CD8-positive, alpha-beta memory T cell (primary cell): Measurements from ENCODE around the gene LRGUK. TPM values are rescaled to one million over a fixed set of nuclear protein-coding genes. Genes with fewer than 3 reads are reported as not detected.

ENCODE experiments used
- CTCF ChIA-PET: fragments of 350-600 bp; sonication (Branson Sonifier 250); formaldehyde crosslinking; loops from one replicate; lab custom pipeline; 2021; ENCODE audit warnings: antibody characterized with exemption; lab: Charles Lee
- POLR2A ChIA-PET: fragments of 350-600 bp; sonication (Branson Sonifier 250); formaldehyde crosslinking; loops from one replicate; lab custom pipeline; 2021; ENCODE audit warnings: antibody characterized with exemption; lab: Charles Lee
- DNase-seq, 5 donors: peaks; one replicate each; pipeline versions ENCODE4 v3.0.0 to v3.0.0-alpha.2; 2020 to 2022; ENCODE audit warnings: mixed read lengths in 1 of 5
- H3K27ac ChIP-seq: one replicate; pipeline ENCODE4 v1.7.0; 2013; ENCODE audit warnings: low read depth, mild to moderate bottlenecking, low read length, moderate library complexity
- H3K27me3 ChIP-seq: 2 replicates; pipeline ENCODE4 v1.7.0; 2013; ENCODE audit warnings: low read length, mild to moderate bottlenecking; ENCODE audit not compliant: insufficient read depth, poor library complexity, severe bottlenecking
- H3K36me3 ChIP-seq: 2 replicates; pipeline ENCODE4 v1.7.0; 2013; ENCODE audit warnings: mild to moderate bottlenecking, low read length, moderate library complexity; ENCODE audit not compliant: insufficient read depth
- H3K4me1 ChIP-seq: 2 replicates; pipeline ENCODE4 v1.7.0; 2013; ENCODE audit warnings: mild to moderate bottlenecking, low read length, moderate library complexity; ENCODE audit not compliant: insufficient read depth
- H3K4me3 ChIP-seq: 2 replicates; pipeline ENCODE4 v1.7.0; 2013; ENCODE audit warnings: mild to moderate bottlenecking, low read length
- H3K9me3 ChIP-seq: 2 replicates; pipeline ENCODE4 v1.7.0; 2013; ENCODE audit warnings: mild to moderate bottlenecking, low read length
- H3K27ac Mint-ChIP-seq, 8 donors: one replicate each; pipeline ENCODE4 v1.8.0; 2020 to 2021; ENCODE audit warnings: mixed read lengths in 8 of 8, mild to moderate bottlenecking in 6 of 8, inconsistent platforms in 3 of 8, moderate library complexity in 3 of 8
- H3K27me3 Mint-ChIP-seq, 2 donors: one replicate each; pipeline ENCODE4 v1.8.0; 2020 to 2021; ENCODE audit warnings: mixed read lengths in 2 of 2, mild to moderate bottlenecking in 1 of 2, moderate library complexity in 1 of 2
- H3K36me3 Mint-ChIP-seq, 3 donors: one replicate each; pipeline ENCODE4 v1.8.0; 2020 to 2021; ENCODE audit warnings: mixed read lengths in 3 of 3, inconsistent platforms in 1 of 3, mild to moderate bottlenecking in 1 of 3
- H3K4me1 Mint-ChIP-seq, 3 donors: one replicate each; pipeline ENCODE4 v1.8.0; 2020 to 2021; ENCODE audit warnings: mixed read lengths in 3 of 3, inconsistent platforms in 1 of 3, mild to moderate bottlenecking in 1 of 3
- H3K4me3 Mint-ChIP-seq, 7 donors: one replicate each; pipeline ENCODE4 v1.8.0; 2020 to 2021; ENCODE audit warnings: mixed read lengths in 7 of 7, mild to moderate bottlenecking in 6 of 7, moderate library complexity in 4 of 7, inconsistent platforms in 2 of 7
- H3K9me3 Mint-ChIP-seq, 5 donors: one replicate each; pipeline ENCODE4 v1.8.0; 2020 to 2022; ENCODE audit warnings: mixed read lengths in 5 of 5, mild to moderate bottlenecking in 3 of 5, moderate library complexity in 2 of 5, inconsistent platforms in 1 of 5
- polyA plus RNA-seq: library from polyadenylated mRNA; unstranded; fragments of 300-500 nt; fragmentation: Illumina TruSeq; gene quantifications from one replicate; pipeline ENCODE4 v1.2.3, GENCODE V29; 2021
- total RNA-seq, 2 experiments: library from RNA; stranded (reverse); gene quantifications; one replicate each; pipeline ENCODE4 v1.2.3, GENCODE V29; 2021

The LRGUK gene
- total and polyA plus RNA-seq, 3 experiments from 2014 or later = 0.18 to 0.31 TPM; not detected in 1

DNA sequence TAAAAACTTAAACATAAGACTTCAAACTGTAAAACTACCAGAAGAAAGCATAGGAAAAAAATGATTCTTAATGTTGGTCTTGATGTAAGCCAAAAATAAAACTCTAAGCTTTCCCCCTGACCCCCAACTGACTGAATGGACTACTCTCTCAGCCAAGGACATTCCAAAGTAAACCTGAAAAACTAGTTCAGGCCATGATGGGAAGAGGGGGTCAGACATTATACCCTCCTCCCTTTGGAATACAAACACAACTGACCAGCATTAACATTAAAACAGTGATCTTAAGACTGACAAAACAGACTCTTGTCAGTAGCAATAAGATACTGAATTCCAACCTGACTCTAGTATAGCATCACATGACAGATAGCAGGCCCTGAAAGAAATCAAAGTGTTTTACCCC is 13.5 kb upstream of the LRGUK start:
- Mint-ChIP-seq H3K9me3 (no peaks in the 10 kb centered on the region), H3K36me3 (peaks cover 0 to 5% (median 0%) of the 10 kb centered on the region in 3 donors), H3K27ac (no peak overlapping the region), H3K4me3 (no peak overlapping the region), H3K4me1 (no peaks in the 10 kb centered on the region), H3K27me3 (no peaks in the 10 kb centered on the region)
- Histone ChIP-seq H3K27ac (no peak overlapping the region), H3K4me1 (no peaks in the 10 kb centered on the region), H3K9me3 (no peaks in the 10 kb centered on the region), H3K36me3 (no peaks in the 10 kb centered on the region), H3K4me3 (no peak overlapping the region), H3K27me3 (no peaks in the 10 kb centered on the region)
- ChIA-PET CTCF (no interaction called here), POLR2A (no interaction called here)
- DNase-seq = no peak

GRCh38 chr7:134114992-134115391 is 12.1 kb upstream of the LRGUK start:
- no peak overlapping the region for H3K4me3 Mint-ChIP-seq
- H3K27ac ChIP-seq = no peak overlapping the region
- ChIA-PET POLR2A (no interaction called here), CTCF (no interaction called here)
- H3K4me1 ChIP-seq = no peaks in the 10 kb centered on the region
- no peaks in the 10 kb centered on the region for H3K27me3 ChIP-seq
- H3K9me3 ChIP-seq = no peaks in the 10 kb centered on the region
- H3K9me3 Mint-ChIP-seq = no peaks in the 10 kb centered on the region
- H3K4me1 Mint-ChIP-seq = no peaks in the 10 kb centered on the region
- H3K27me3 Mint-ChIP-seq = no peaks in the 10 kb centered on the region
- no peak overlapping the region for H3K4me3 ChIP-seq
- peaks cover 0 to 5% (median 0%) of the 10 kb centered on the region in 3 donors for H3K36me3 Mint-ChIP-seq
- H3K27ac Mint-ChIP-seq = no peak overlapping the region
- H3K36me3 ChIP-seq = no peaks in the 10 kb centered on the region
- no peak for DNase-seq

- Histone ChIP-seq H3K4me3 (no peak overlapping the region), H3K9me3 (no peaks in the 10 kb centered on the region), H3K27me3 (no peaks in the 10 kb centered on the region), H3K27ac (no peak overlapping the region), H3K4me1 (no peaks in the 10 kb centered on the region), H3K36me3 (no peaks in the 10 kb centered on the region)
- Mint-ChIP-seq H3K36me3 (peaks cover 0 to 5% (median 3%) of the 10 kb centered on the region in 3 donors), H3K27me3 (no peaks in the 10 kb centered on the region), H3K27ac (no peak overlapping the region), H3K4me3 (no peak overlapping the region), H3K4me1 (no peaks in the 10 kb centered on the region), H3K9me3 (no peaks in the 10 kb centered on the region)
- POLR2A ChIA-PET = no interaction called here
- CTCF ChIA-PET = interaction anchor here (0.7 kb wide), 1 partner anchor 21 kb away, joined by 3 read pairs; no protein-coding TSS in a partner anchor
- no peak for DNase-seq
Measured at GRCh38 chr7:134120405-134120804, 6.7 kb upstream of the LRGUK start.

GRCh38 chr7:134121632-134122139 is 5.5 kb upstream of the LRGUK start:
- H3K36me3 Mint-ChIP-seq = peaks cover 0 to 3% (median 2%) of the 10 kb centered on the region in 3 donors
- peaks cover 0 to under 1% of the 10 kb centered on the region in 2 donors for H3K27me3 Mint-ChIP-seq
- ChIA-PET POLR2A (no interaction called here), CTCF (no interaction called here)
- peaks cover 2 to 4% (median 2%) of the 10 kb centered on the region in 3 donors for H3K4me1 Mint-ChIP-seq
- H3K4me1 ChIP-seq = peaks cover under 1% of the 10 kb centered on the region
- no peak overlapping the region for H3K27ac ChIP-seq
- H3K9me3 ChIP-seq = no peaks in the 10 kb centered on the region
- H3K27ac Mint-ChIP-seq = no peak overlapping the region
- no peaks in the 10 kb centered on the region for H3K9me3 Mint-ChIP-seq
- no peak overlapping the region for H3K4me3 ChIP-seq
- no peak for DNase-seq
- H3K27me3 ChIP-seq = no peaks in the 10 kb centered on the region
- no peak overlapping the region for H3K4me3 Mint-ChIP-seq
- no peaks in the 10 kb centered on the region for H3K36me3 ChIP-seq

- Histone ChIP-seq H3K36me3 (no peaks in the 10 kb centered on the region), H3K27me3 (peaks cover 7% of the 10 kb centered on the region), H3K4me3 (no peak overlapping the region), H3K27ac (no peak overlapping the region), H3K9me3 (no peaks in the 10 kb centered on the region), H3K4me1 (peaks cover 9% of the 10 kb centered on the region)
- H3K4me3 Mint-ChIP-seq = no peak overlapping the region
- peaks cover 0 to 3% (median 1%) of the 10 kb centered on the region in 3 donors for H3K36me3 Mint-ChIP-seq
- peaks cover 12 to 16% (median 15%) of the 10 kb centered on the region in 3 donors for H3K4me1 Mint-ChIP-seq
- CTCF ChIA-PET = interaction anchor here (1.1 kb wide), 1 partner anchor 18 kb away, joined by 3 read pairs; no protein-coding TSS in a partner anchor
- H3K9me3 Mint-ChIP-seq = no peaks in the 10 kb centered on the region
- POLR2A ChIA-PET = no interaction called here
- H3K27ac Mint-ChIP-seq = no peak overlapping the region
- H3K27me3 Mint-ChIP-seq = peaks cover 3 to 9% of the 10 kb centered on the region in 2 donors
- DNase-seq = no peak
Measured at GRCh38 chr7:134122980-134123379, 4.2 kb upstream of the LRGUK start.

- H3K4me1 ChIP-seq = peaks cover 9% of the 10 kb centered on the region
- Mint-ChIP-seq H3K36me3 (peaks cover 0 to 3% (median 1%) of the 10 kb centered on the region in 3 donors), H3K27ac (no peak overlapping the region), H3K4me1 (peaks cover 15 to 21% (median 19%) of the 10 kb centered on the region in 3 donors), H3K27me3 (peaks cover 6 to 22% of the 10 kb centered on the region in 2 donors), H3K9me3 (no peaks in the 10 kb centered on the region), H3K4me3 (peak overlapping the region in 4 of 7 donors; percentile 1 to 90 (median 86))
- H3K36me3 ChIP-seq = no peaks in the 10 kb centered on the region
- H3K9me3 ChIP-seq = no peaks in the 10 kb centered on the region
- POLR2A ChIA-PET = no interaction called here
- no peak for DNase-seq
- H3K4me3 ChIP-seq = no peak overlapping the region
- no peak overlapping the region for H3K27ac ChIP-seq
- CTCF ChIA-PET = interaction anchor here (1.1 kb wide), 1 partner anchor 12 kb away, joined by 4 read pairs; no protein-coding TSS in a partner anchor
- H3K27me3 ChIP-seq = peaks cover 7% of the 10 kb centered on the region
Measured at GRCh38 chr7:134126146-134126545, 994 bp upstream of the LRGUK start.

- Mint-ChIP-seq H3K27me3 (peaks cover 6 to 26% of the 10 kb centered on the region in 2 donors), H3K4me1 (peaks cover 15 to 21% (median 19%) of the 10 kb centered on the region in 3 donors), H3K27ac (no peak overlapping the region), H3K36me3 (peaks cover 0 to 3% (median 1%) of the 10 kb centered on the region in 3 donors), H3K9me3 (no peaks in the 10 kb centered on the region), H3K4me3 (peak overlapping the region; percentile 80 to 93 (median 87))
- ChIA-PET CTCF (interaction anchor here (1.1 to 1.3 kb wide), 2 partner anchors 11 to 17 kb away, joined by 3 to 4 read pairs; no protein-coding TSS in a partner anchor), POLR2A (interaction anchor here (0.8 kb wide), 1 partner anchor 190 kb away, joined by 3 read pairs; the partner anchor contains the start of gene SLC35B4)
- no peaks in the 10 kb centered on the region for H3K9me3 ChIP-seq
- H3K4me1 ChIP-seq = peaks cover 9% of the 10 kb centered on the region
- no peaks in the 10 kb centered on the region for H3K36me3 ChIP-seq
- H3K27me3 ChIP-seq = peaks cover 7% of the 10 kb centered on the region
- no peak overlapping the region for H3K27ac ChIP-seq
- peak overlapping the region; percentile 80 for H3K4me3 ChIP-seq
- DNase-seq = no peak
Measured at GRCh38 chr7:134126596-134126965, 559 bp upstream of the LRGUK start.

- POLR2A ChIA-PET = no interaction called here
- no peak overlapping the region for H3K27ac ChIP-seq
- no peak overlapping the region for H3K27ac Mint-ChIP-seq
- H3K27me3 Mint-ChIP-seq = peaks cover 12 to 44% of the 10 kb centered on the region in 2 donors
- CTCF ChIA-PET = no interaction called here
- no peaks in the 10 kb centered on the region for H3K36me3 ChIP-seq
- H3K36me3 Mint-ChIP-seq = peaks cover 0 to 4% (median 1%) of the 10 kb centered on the region in 3 donors
- peaks cover 9% of the 10 kb centered on the region for H3K4me1 ChIP-seq
- peaks cover 7% of the 10 kb centered on the region for H3K27me3 ChIP-seq
- peak overlapping the region; percentile 12 to 85 (median 60) for H3K4me3 Mint-ChIP-seq
- H3K9me3 Mint-ChIP-seq = no peaks in the 10 kb centered on the region
- H3K4me1 Mint-ChIP-seq = peaks cover 15 to 21% (median 19%) of the 10 kb centered on the region in 3 donors
- no peak overlapping the region for H3K4me3 ChIP-seq
- no peaks in the 10 kb centered on the region for H3K9me3 ChIP-seq
- no peak for DNase-seq
Measured at GRCh38 chr7:134128829-134129228, 1.7 kb downstream of the LRGUK start.
